Activated CD4-positive, alpha-beta T cell treated with anti-CD3 and anti-CD28 coated beads for 1 hour (primary cell): ENCODE data around the gene HIVEP3.

Source experiments
- DNase-seq: peaks from one replicate; pipeline ENCODE4 v3.0.0-alpha.2; 2020

HIVEP3 gene

GRCh38 chr1:41779360-41779759, 139.4 kb downstream of the HIVEP3 start:
- DNase-seq = no peak

- DNase-seq = no peak
These were observed 141.0 kb downstream of the HIVEP3 start for GRCh38 chr1:41777695-41778094.

GRCh38 chr1:41776891-41777441, 141.8 kb downstream of the HIVEP3 start:
- DNase-seq = no peak

GRCh38 chr1:41775956-41776585, 142.7 kb downstream of the HIVEP3 start:
- DNase-seq = no peak

GRCh38 chr1:41774471-41774990, 144.2 kb downstream of the HIVEP3 start:
- DNase-seq = no peak

GRCh38 chr1:41773842-41774241, 144.9 kb downstream of the HIVEP3 start:
- no peak for DNase-seq

- no peak for DNase-seq
These were observed 145.6 kb downstream of the HIVEP3 start for GRCh38 chr1:41773144-41773591.

GRCh38 chr1:41769068-41769467, 149.7 kb downstream of the HIVEP3 start:
- DNase-seq = no peak

GRCh38 chr1:41768583-41768982, 150.1 kb downstream of the HIVEP3 start:
- no peak for DNase-seq

GRCh38 chr1:41767534-41768525, 150.9 kb downstream of the HIVEP3 start:
- DNase-seq = no peak

GRCh38 chr1:41766546-41766945, 152.2 kb downstream of the HIVEP3 start:
- DNase-seq = no peak

- no peak for DNase-seq
These were observed 152.7 kb downstream of the HIVEP3 start for GRCh38 chr1:41766041-41766440.

- no peak for DNase-seq
These were observed 153.6 kb downstream of the HIVEP3 start for GRCh38 chr1:41765152-41765551.

GRCh38 chr1:41764656-41765055, 154.1 kb downstream of the HIVEP3 start:
- no peak for DNase-seq

GRCh38 chr1:41762777-41763176, 155.9 kb downstream of the HIVEP3 start:
- no peak for DNase-seq

GRCh38 chr1:41762251-41762650, 156.5 kb downstream of the HIVEP3 start:
- no peak for DNase-seq

GRCh38 chr1:41758904-41759548, 159.7 kb downstream of the HIVEP3 start:
- DNase-seq = no peak

GRCh38 chr1:41758500-41758899, 160.2 kb downstream of the HIVEP3 start:
- no peak for DNase-seq

GRCh38 chr1:41754540-41754939, 164.2 kb downstream of the HIVEP3 start:
- no peak for DNase-seq

- DNase-seq = no peak
These were observed 166.1 kb downstream of the HIVEP3 start for GRCh38 chr1:41752514-41753170.

GRCh38 chr1:41751804-41752513, 166.8 kb downstream of the HIVEP3 start:
- DNase-seq = no peak
